Endothelial cell (in vitro differentiated cells): ENCODE measurements around the gene MDM1. TPM values are rescaled to one million over a fixed set of nuclear protein-coding genes. Genes with fewer than 3 reads are reported as not detected.

Source experiments
- DNase-seq: peaks from one replicate; pipeline ENCODE4 v3.0.0; 2021; ENCODE audit warnings: low spot score
- H3K27ac Mint-ChIP-seq: one replicate; pipeline ENCODE4 v1.8.0; 2021; ENCODE audit warnings: mixed read lengths, inconsistent platforms; ENCODE audit not compliant: unreplicated experiment
- H3K27me3 Mint-ChIP-seq: one replicate; pipeline ENCODE4 v1.8.0; 2021; ENCODE audit warnings: mild to moderate bottlenecking, moderate library complexity, mixed read lengths, inconsistent platforms; ENCODE audit not compliant: unreplicated experiment
- H3K36me3 Mint-ChIP-seq: one replicate; pipeline ENCODE4 v1.8.0; 2021; ENCODE audit warnings: mild to moderate bottlenecking, low read depth, mixed read lengths, inconsistent platforms; ENCODE audit not compliant: unreplicated experiment
- H3K4me1 Mint-ChIP-seq: one replicate; pipeline ENCODE4 v1.8.0; 2021; ENCODE audit warnings: mild to moderate bottlenecking, mixed read lengths, inconsistent platforms; ENCODE audit not compliant: unreplicated experiment
- H3K4me3 Mint-ChIP-seq: one replicate; pipeline ENCODE4 v1.8.0; 2021; ENCODE audit warnings: mild to moderate bottlenecking, mixed read lengths, inconsistent platforms; ENCODE audit not compliant: unreplicated experiment
- H3K9me3 Mint-ChIP-seq: one replicate; pipeline ENCODE4 v1.8.0; 2021; ENCODE audit warnings: mixed read lengths, inconsistent platforms; ENCODE audit not compliant: unreplicated experiment
- total RNA-seq: library from RNA; stranded (reverse); fragmentation: NEBNext Ultra II Directional; extraction: Animal tissue kit (Norgen Biotek cat#: 25700); gene quantifications from one replicate; pipeline ENCODE4 v1.2.1, GENCODE V29; 2021; ENCODE audit not compliant: unreplicated experiment
- TF ChIP-seq, protein P1 (sequence below): fragments of 200-600 bp; sonication (generic); IDR thresholded peaks from one replicate; pipeline ENCODE4 v1.5.0; 2021; ENCODE audit warnings: antibody characterized with exemption; ENCODE audit not compliant: unreplicated experiment

Gene MDM1
- total RNA-seq, 1 donor from 2014 or later: 18.1 TPM

DNA sequence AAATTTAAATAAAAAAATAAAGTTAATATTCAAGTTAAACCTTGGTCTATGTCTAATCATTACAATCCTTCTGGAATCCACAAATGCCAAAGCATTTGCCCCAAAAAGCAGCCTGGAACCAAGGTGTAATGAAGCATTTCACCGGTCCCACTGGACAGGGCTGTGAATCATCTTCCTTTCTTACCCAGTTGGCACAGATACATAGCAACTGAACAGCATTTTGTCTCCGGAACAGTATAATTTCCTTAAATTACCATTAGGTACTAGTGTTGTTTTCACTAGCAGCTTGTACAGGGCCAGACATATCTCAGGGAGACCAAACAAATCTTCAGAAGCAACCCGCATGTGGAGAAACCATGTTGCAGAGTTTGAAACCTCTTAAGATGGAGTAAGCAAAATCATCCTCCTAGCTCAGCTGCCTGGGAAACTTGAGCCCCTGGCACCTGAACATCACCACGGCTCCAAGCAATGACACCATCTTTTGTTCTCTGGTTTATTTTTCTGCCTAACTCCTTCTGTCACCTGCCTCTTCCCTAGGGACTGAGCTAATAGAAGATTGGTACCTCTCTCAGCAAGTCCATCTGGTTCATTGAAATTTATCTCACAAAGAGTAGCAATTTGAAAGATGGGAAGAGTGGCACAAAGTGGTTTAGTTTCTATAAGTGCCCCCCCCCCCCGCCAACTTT lies 17.9 kb upstream of the MDM1 start:
- H3K27me3 Mint-ChIP-seq: no peaks in the 10 kb centered on the region
- TF ChIP-seq, protein P1, sequence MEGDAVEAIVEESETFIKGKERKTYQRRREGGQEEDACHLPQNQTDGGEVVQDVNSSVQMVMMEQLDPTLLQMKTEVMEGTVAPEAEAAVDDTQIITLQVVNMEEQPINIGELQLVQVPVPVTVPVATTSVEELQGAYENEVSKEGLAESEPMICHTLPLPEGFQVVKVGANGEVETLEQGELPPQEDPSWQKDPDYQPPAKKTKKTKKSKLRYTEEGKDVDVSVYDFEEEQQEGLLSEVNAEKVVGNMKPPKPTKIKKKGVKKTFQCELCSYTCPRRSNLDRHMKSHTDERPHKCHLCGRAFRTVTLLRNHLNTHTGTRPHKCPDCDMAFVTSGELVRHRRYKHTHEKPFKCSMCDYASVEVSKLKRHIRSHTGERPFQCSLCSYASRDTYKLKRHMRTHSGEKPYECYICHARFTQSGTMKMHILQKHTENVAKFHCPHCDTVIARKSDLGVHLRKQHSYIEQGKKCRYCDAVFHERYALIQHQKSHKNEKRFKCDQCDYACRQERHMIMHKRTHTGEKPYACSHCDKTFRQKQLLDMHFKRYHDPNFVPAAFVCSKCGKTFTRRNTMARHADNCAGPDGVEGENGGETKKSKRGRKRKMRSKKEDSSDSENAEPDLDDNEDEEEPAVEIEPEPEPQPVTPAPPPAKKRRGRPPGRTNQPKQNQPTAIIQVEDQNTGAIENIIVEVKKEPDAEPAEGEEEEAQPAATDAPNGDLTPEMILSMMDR: no peak
- H3K27ac Mint-ChIP-seq: no peak overlapping the region
- H3K36me3 Mint-ChIP-seq: no peaks in the 10 kb centered on the region
- no peaks in the 10 kb centered on the region for H3K4me1 Mint-ChIP-seq
- DNase-seq: no peak
- H3K9me3 Mint-ChIP-seq: no peaks in the 10 kb centered on the region
- H3K4me3 Mint-ChIP-seq: no peak overlapping the region

DNA sequence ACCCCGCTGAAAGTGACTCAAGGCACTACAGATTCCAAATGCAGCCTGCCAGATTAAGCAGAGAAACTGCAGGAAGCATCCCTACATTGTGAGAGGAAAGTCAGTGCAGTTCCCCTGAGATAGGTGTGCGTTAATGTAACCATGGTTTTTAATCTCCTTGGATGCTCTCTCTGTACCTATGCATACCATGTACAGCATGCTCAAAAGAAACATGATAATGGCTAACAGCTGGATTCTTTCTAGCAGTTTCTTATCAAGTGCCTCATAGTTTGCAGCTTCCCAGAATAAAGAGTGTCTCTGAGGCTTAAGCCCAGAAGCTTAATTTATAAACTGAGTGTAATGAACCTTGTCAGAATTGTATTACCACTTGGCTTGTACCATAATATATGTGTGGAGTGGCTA lies 17.1 kb upstream of the MDM1 start:
- TF ChIP-seq, protein P1: no peak

GRCh38 chr12:68348419-68348818 lies 16.3 kb upstream of the MDM1 start:
- no peak for DNase-seq
- no peak overlapping the region for H3K4me3 Mint-ChIP-seq
- no peaks in the 10 kb centered on the region for H3K9me3 Mint-ChIP-seq
- H3K27me3 Mint-ChIP-seq: no peaks in the 10 kb centered on the region
- H3K36me3 Mint-ChIP-seq: no peaks in the 10 kb centered on the region
- no peak overlapping the region for H3K27ac Mint-ChIP-seq
- TF ChIP-seq, protein P1: no peak
- H3K4me1 Mint-ChIP-seq: no peaks in the 10 kb centered on the region

More for the DNA sequence above, 17.1 kb upstream of the MDM1 start:
- H3K36me3 Mint-ChIP-seq: no peaks in the 10 kb centered on the region
- H3K4me1 Mint-ChIP-seq: no peaks in the 10 kb centered on the region
- no peak for DNase-seq
- H3K27me3 Mint-ChIP-seq: no peaks in the 10 kb centered on the region
- H3K27ac Mint-ChIP-seq: no peak overlapping the region
- H3K9me3 Mint-ChIP-seq: no peaks in the 10 kb centered on the region
- no peak overlapping the region for H3K4me3 Mint-ChIP-seq

- H3K36me3 Mint-ChIP-seq: no peaks in the 10 kb centered on the region
- H3K4me3 Mint-ChIP-seq: no peak overlapping the region
- DNase-seq: no peak
- no peaks in the 10 kb centered on the region for H3K27me3 Mint-ChIP-seq
- TF ChIP-seq, protein P1: no peak
- no peaks in the 10 kb centered on the region for H3K4me1 Mint-ChIP-seq
- no peak overlapping the region for H3K27ac Mint-ChIP-seq
- H3K9me3 Mint-ChIP-seq: no peaks in the 10 kb centered on the region
These were observed 13.6 kb upstream of the MDM1 start for GRCh38 chr12:68345763-68346162.

- no peaks in the 10 kb centered on the region for H3K27me3 Mint-ChIP-seq
- DNase-seq: no peak
- no peak overlapping the region for H3K27ac Mint-ChIP-seq
- TF ChIP-seq, protein P1: no peak
- no peaks in the 10 kb centered on the region for H3K36me3 Mint-ChIP-seq
- H3K4me1 Mint-ChIP-seq: no peaks in the 10 kb centered on the region
- no peaks in the 10 kb centered on the region for H3K9me3 Mint-ChIP-seq
- H3K4me3 Mint-ChIP-seq: no peak overlapping the region
These were observed 12.0 kb upstream of the MDM1 start for GRCh38 chr12:68344126-68344525.
